Measurements from ENCODE around the gene PIGU. TPM values are rescaled to one million over a fixed set of nuclear protein-coding genes. Genes with fewer than 3 reads are reported as not detected.

Gene PIGU
- total and polyA plus RNA-seq, 2 of the 13 experiments (the other 11 are each of a cell fraction or from before 2014, with no cell fraction given) = 45.5 to 231 TPM

- peak; percentile 48; the same call in 1 of the 2 replicates for TF ChIP-seq ZBTB26 (CRISPR knock-in tag; IDR thresholded peaks at IDR 0.05; ENCODE audit: borderline replicate concordance)
- peak; percentile 77 for TF ChIP-seq YEATS4 (CRISPR knock-in tag; IDR thresholded peaks at IDR 0.05; ENCODE audit: borderline replicate concordance)
- peak; percentile 18; the same call in 1 of the 2 replicates for TF ChIP-seq ZNF776 (CRISPR knock-in tag; IDR thresholded peaks at IDR 0.05)
- TF ChIP-seq ZNF18 (CRISPR knock-in tag; IDR thresholded peaks at IDR 0.05; ENCODE audit: insufficient replicate concordance) = peak; percentile 54
- TF ChIP-seq ZNF674 (CRISPR knock-in tag; IDR thresholded peaks at IDR 0.05; ENCODE audit: low read depth) = peak; percentile 82; the same call in 1 of the 2 replicates
- TF ChIP-seq ZNF407 (CRISPR knock-in tag; IDR thresholded peaks at IDR 0.05; ENCODE audit: not compliant biosample characterization) = peak; percentile 93
- peak; percentile 57; the same call in 1 of the 2 replicates for TF ChIP-seq GATAD1 (CRISPR knock-in tag; IDR thresholded peaks at IDR 0.05)
- peak; percentile 80; the same call in 1 of the 2 replicates for TF ChIP-seq BORCS8-MEF2B (CRISPR knock-in tag; IDR thresholded peaks at IDR 0.05)
- TF ChIP-seq ZMYM2 (CRISPR knock-in tag; IDR thresholded peaks at IDR 0.05) = no peak
- TF ChIP-seq ZNF563 (CRISPR knock-in tag; IDR thresholded peaks at IDR 0.05) = peak; percentile 82
- peak; percentile 27 for TF ChIP-seq ZNF792 (CRISPR knock-in tag; IDR thresholded peaks at IDR 0.05)
- TF ChIP-seq KLF6 (CRISPR knock-in tag; IDR thresholded peaks at IDR 0.05) = 0 out of 2 replicates have a peak, but pooled peaks have one; percentile 11
- TF ChIP-seq SOX13 (IDR thresholded peaks at IDR 0.05) = no peak
- TF ChIP-seq SOX13 (CRISPR knock-in tag; conservative IDR thresholded peaks at IDR 0.05 in 1 of 2, IDR thresholded peaks at IDR 0.05 in 1 of 2) = peak in 1 of 2 experiments; percentile 37; a peak in 1 of 4 replicates
- TF ChIP-seq GPN1 (CRISPR knock-in tag; IDR thresholded peaks at IDR 0.05; ENCODE audit: borderline replicate concordance) = no peak; the same call in 1 of the 2 replicates
- TF ChIP-seq ZFAT (CRISPR knock-in tag; conservative IDR thresholded peaks at IDR 0.05) = no peak
These were observed 27.5 kb upstream of the PIGU start, which contains the start of gene TP53INP2 (continued) for GRCh38 chr20:34704177-34705007.
